Esophagus muscularis mucosa (tissue), 3 donors: ENCODE measurements around the gene ME3.

Experiments
- POLR2A ChIP-seq: fragments of 450-650 bp; IDR thresholded peaks from one replicate; pipeline ENCODE4 v1.6.1; 2017; ENCODE audit warnings: antibody characterized with exemption, moderate library complexity, mild to moderate bottlenecking, low read depth
- TF ChIP-seq, protein P1 (sequence below), 3 experiments: fragments of 200-600 bp in 2 of 3; fragments of 450-650 bp in 1 of 3; sonication (generic) in 2 of 3; IDR thresholded peaks; one replicate each; pipeline ENCODE4 v1.5.1; 2017 to 2019; ENCODE audit warnings: antibody characterized with exemption in 3 of 3, mild to moderate bottlenecking in 2 of 3, moderate library complexity in 1 of 3

- TF ChIP-seq, protein P1, sequence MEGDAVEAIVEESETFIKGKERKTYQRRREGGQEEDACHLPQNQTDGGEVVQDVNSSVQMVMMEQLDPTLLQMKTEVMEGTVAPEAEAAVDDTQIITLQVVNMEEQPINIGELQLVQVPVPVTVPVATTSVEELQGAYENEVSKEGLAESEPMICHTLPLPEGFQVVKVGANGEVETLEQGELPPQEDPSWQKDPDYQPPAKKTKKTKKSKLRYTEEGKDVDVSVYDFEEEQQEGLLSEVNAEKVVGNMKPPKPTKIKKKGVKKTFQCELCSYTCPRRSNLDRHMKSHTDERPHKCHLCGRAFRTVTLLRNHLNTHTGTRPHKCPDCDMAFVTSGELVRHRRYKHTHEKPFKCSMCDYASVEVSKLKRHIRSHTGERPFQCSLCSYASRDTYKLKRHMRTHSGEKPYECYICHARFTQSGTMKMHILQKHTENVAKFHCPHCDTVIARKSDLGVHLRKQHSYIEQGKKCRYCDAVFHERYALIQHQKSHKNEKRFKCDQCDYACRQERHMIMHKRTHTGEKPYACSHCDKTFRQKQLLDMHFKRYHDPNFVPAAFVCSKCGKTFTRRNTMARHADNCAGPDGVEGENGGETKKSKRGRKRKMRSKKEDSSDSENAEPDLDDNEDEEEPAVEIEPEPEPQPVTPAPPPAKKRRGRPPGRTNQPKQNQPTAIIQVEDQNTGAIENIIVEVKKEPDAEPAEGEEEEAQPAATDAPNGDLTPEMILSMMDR (IDR thresholded peaks at IDR 0.05) = no peak
- TF ChIP-seq POLR2A = no peak
These were observed 847 bp downstream of the ME3 start for GRCh38 chr11:86671531-86672006.
